Vagina (tissue), 2 donors: ENCODE data around the gene ANKS6. TPM values are rescaled to one million over a fixed set of nuclear protein-coding genes. Genes with fewer than 3 reads are reported as not detected.

ENCODE experiments used
- DNase-seq, 2 donors: peaks; one replicate each; pipeline ENCODE4 v3.0.0-alpha.2; 2017; ENCODE audit errors: extremely low spot score in 2 of 2
- H3K27ac ChIP-seq: fragments of 200-600 bp; sonication (generic); one replicate; pipeline ENCODE4 v1.5.1; 2019
- H3K27me3 ChIP-seq: fragments of 200-600 bp; sonication (generic); one replicate; pipeline ENCODE4 v1.5.1; 2019
- H3K36me3 ChIP-seq, 2 donors: fragments of 200-600 bp; sonication (generic); one replicate each; pipeline ENCODE4 v1.5.1; 2017 to 2019
- H3K4me1 ChIP-seq: fragments of 200-600 bp; sonication (generic); one replicate; pipeline ENCODE4 v1.5.1; 2019
- H3K4me3 ChIP-seq, 2 donors: fragments of 200-600 bp; sonication (generic); 1 replicate in 1 of 2; 2 replicates in 1 of 2; pipeline ENCODE4 v1.5.1; 2016 to 2019
- H3K9me3 ChIP-seq: fragments of 200-600 bp; sonication (generic); one replicate; pipeline ENCODE4 v1.5.1; 2019
- CTCF ChIP-seq, 3 experiments: fragments of 450-650 bp in 2 of 3; fragments of 200-600 bp in 1 of 3; sonication (generic) in 1 of 3; IDR thresholded peaks; one replicate each; pipeline ENCODE4 v1.5.1; 2017 to 2019; ENCODE audit warnings: antibody characterized with exemption in 3 of 3, mild to moderate bottlenecking in 2 of 3, moderate library complexity in 2 of 3
- POLR2A ChIP-seq, 2 donors: fragments of 450-650 bp; IDR thresholded peaks; one replicate each; pipeline ENCODE4 v1.6.1; 2017; ENCODE audit warnings: antibody characterized with exemption in 2 of 2, mild to moderate bottlenecking in 2 of 2, moderate library complexity in 2 of 2
- POLR2AphosphoS5 ChIP-seq, 2 donors: sonication (generic); formaldehyde crosslinking; IDR thresholded peaks; one replicate each; pipeline ENCODE4 v1.9.0; 2017; ENCODE audit warnings: antibody characterized with exemption in 2 of 2, mild to moderate bottlenecking in 2 of 2, low read depth in 1 of 2; ENCODE audit not compliant: insufficient read depth in 1 of 2
- intact Hi-C: fragments of 100-400 bp; cut with DNase I; formaldehyde crosslinking; loops from one replicate; pipeline ENCODE4 v1.15.1; 2023
- total RNA-seq: library from RNA; depleted of rRNA; stranded (reverse); fragments of >200 nt; gene quantifications from one replicate; pipeline ENCODE4 v1.2.3, GENCODE V29; 2016

Gene ANKS6
- total RNA-seq, 1 donor from 2014 or later, result 10.8 TPM

- peak; percentile 70 to 75 for DNase-seq
- H3K9me3 ChIP-seq, result no peaks in the 10 kb centered on the region
- H3K36me3 ChIP-seq, result peaks cover 0 to 31% of the 10 kb centered on the region in 2 donors
- H3K27ac ChIP-seq, result no peak overlapping the region
- H3K4me1 ChIP-seq, result no peaks in the 10 kb centered on the region
- no peaks in the 10 kb centered on the region for H3K27me3 ChIP-seq
- TF ChIP-seq POLR2A (IDR thresholded peaks at IDR 0.05) (no peak), POLR2AphosphoS5 (IDR thresholded peaks at IDR 0.05; ENCODE audit: insufficient read depth in 1 of 2, low read depth in 1 of 2) (no peak), CTCF (IDR thresholded peaks at IDR 0.05) (no peak)
- H3K4me3 ChIP-seq, result no peak overlapping the region
- intact Hi-C loops, result no loop called here
Observed at GRCh38 chr9:98772364-98773155, 23.8 kb downstream of the ANKS6 start.

GRCh38 chr9:98771209-98771874, 25.0 kb downstream of the ANKS6 start:
- peaks cover 0 to 41% of the 10 kb centered on the region in 2 donors for H3K36me3 ChIP-seq
- intact Hi-C loops, result no loop called here
- H3K27me3 ChIP-seq, result no peaks in the 10 kb centered on the region
- no peaks in the 10 kb centered on the region for H3K9me3 ChIP-seq
- no peak overlapping the region for H3K27ac ChIP-seq
- peak in 1 of 2 donors; percentile 80 for DNase-seq
- no peaks in the 10 kb centered on the region for H3K4me1 ChIP-seq
- TF ChIP-seq POLR2A (IDR thresholded peaks at IDR 0.05) (no peak), CTCF (IDR thresholded peaks at IDR 0.05) (no peak), POLR2AphosphoS5 (IDR thresholded peaks at IDR 0.05; ENCODE audit: insufficient read depth in 1 of 2, low read depth in 1 of 2) (no peak)
- H3K4me3 ChIP-seq, result no peak overlapping the region

- Histone ChIP-seq H3K27me3 (no peaks in the 10 kb centered on the region), H3K4me3 (no peak overlapping the region), H3K36me3 (peaks cover 0 to 41% of the 10 kb centered on the region in 2 donors), H3K4me1 (no peaks in the 10 kb centered on the region), H3K9me3 (no peaks in the 10 kb centered on the region), H3K27ac (no peak overlapping the region)
- peak in 1 of 2 donors; percentile 80 for DNase-seq
- intact Hi-C loops, result no loop called here
- TF ChIP-seq POLR2AphosphoS5 (IDR thresholded peaks at IDR 0.05; ENCODE audit: insufficient read depth in 1 of 2, low read depth in 1 of 2) (no peak), CTCF (IDR thresholded peaks at IDR 0.05) (no peak), POLR2A (IDR thresholded peaks at IDR 0.05) (no peak)
Observed at GRCh38 chr9:98770717-98771116, 25.6 kb downstream of the ANKS6 start.

GRCh38 chr9:98768344-98768743, 28.0 kb downstream of the ANKS6 start:
- DNase-seq, result peak in 1 of 2 donors; percentile 93
- no peak overlapping the region for H3K27ac ChIP-seq
- TF ChIP-seq POLR2AphosphoS5 (IDR thresholded peaks at IDR 0.05; ENCODE audit: insufficient read depth in 1 of 2, low read depth in 1 of 2) (no peak), CTCF (IDR thresholded peaks at IDR 0.05) (no peak), POLR2A (IDR thresholded peaks at IDR 0.05) (no peak)
- H3K36me3 ChIP-seq, result peaks cover 0 to 32% of the 10 kb centered on the region in 2 donors
- intact Hi-C loops, result no loop called here
- H3K27me3 ChIP-seq, result no peaks in the 10 kb centered on the region
- H3K4me3 ChIP-seq, result no peak overlapping the region
- H3K9me3 ChIP-seq, result no peaks in the 10 kb centered on the region
- no peaks in the 10 kb centered on the region for H3K4me1 ChIP-seq

- intact Hi-C loops, result no loop called here
- Histone ChIP-seq H3K4me1 (no peaks in the 10 kb centered on the region), H3K27me3 (no peaks in the 10 kb centered on the region), H3K9me3 (no peaks in the 10 kb centered on the region), H3K36me3 (peaks cover 0 to 28% of the 10 kb centered on the region in 2 donors), H3K4me3 (no peak overlapping the region), H3K27ac (no peak overlapping the region)
- DNase-seq, result peak in 1 of 2 donors; percentile 22
- TF ChIP-seq POLR2A (IDR thresholded peaks at IDR 0.05) (no peak), CTCF (IDR thresholded peaks at IDR 0.05) (no peak), POLR2AphosphoS5 (IDR thresholded peaks at IDR 0.05; ENCODE audit: insufficient read depth in 1 of 2, low read depth in 1 of 2) (no peak)
Observed at GRCh38 chr9:98767915-98768314, 28.4 kb downstream of the ANKS6 start.
